ENCODE data around the gene WDR6.

Gene WDR6

GRCh38 chr3:49053543-49053942, 46.4 kb downstream of the WDR6 start:
- H3K27ac ChIP-seq: no peak overlapping the region
- ChIA-PET CTCF (no interaction called here), POLR2A (ENCODE audit: low non-redundant PET) (no interaction called here)
- TF ChIP-seq CTCF (conservative IDR thresholded peaks at IDR 0.05; ENCODE audit: low read depth): no peak
- no peak for DNase-seq (ENCODE audit: low spot score)

- DNase-seq (ENCODE audit: low spot score): no peak
- TF ChIP-seq CTCF (conservative IDR thresholded peaks at IDR 0.05; ENCODE audit: low read depth): no peak
- no peak overlapping the region for H3K27ac ChIP-seq
- POLR2A ChIA-PET (ENCODE audit: low non-redundant PET): no interaction called here
- CTCF ChIA-PET: no interaction called here
Measured at GRCh38 chr3:49054344-49054862, 47.2 kb downstream of the WDR6 start.

- no peak overlapping the region for H3K27ac ChIP-seq
- ChIA-PET CTCF (no interaction called here), POLR2A (ENCODE audit: low non-redundant PET) (no interaction called here)
- TF ChIP-seq CTCF (conservative IDR thresholded peaks at IDR 0.05; ENCODE audit: low read depth): no peak
- no peak for DNase-seq (ENCODE audit: low spot score)
Measured at GRCh38 chr3:49057268-49057667, 50.1 kb downstream of the WDR6 start.

- ChIA-PET POLR2A (ENCODE audit: low non-redundant PET) (no interaction called here), CTCF (interaction anchor here (0.6 kb wide), 1 partner anchor 37 kb away, joined by 4 read pairs; no protein-coding TSS in a partner anchor)
- no peak overlapping the region for H3K27ac ChIP-seq
- no peak for TF ChIP-seq CTCF (conservative IDR thresholded peaks at IDR 0.05; ENCODE audit: low read depth)
- DNase-seq (ENCODE audit: low spot score): no peak
Measured at GRCh38 chr3:49058011-49058410, 50.8 kb downstream of the WDR6 start.

All from RWPE1 (cell line).